ENCODE results near the gene ATPAF1.
"Not testable (repeated sequence)": the region's sequence is repeated elsewhere in the genome, so short reads cannot be mapped to it uniquely, and the experiment has no call there.

The ATPAF1 gene

GRCh38 chr1:46681333-46682034, 13.3 kb upstream of the ATPAF1 start:
- DNase-seq, result peak in 1 of 56 donors; percentile 53

- DNase-seq, result no peak
Measured at GRCh38 chr1:46679789-46680573, 11.8 kb upstream of the ATPAF1 start.

- DNase-seq, result no peak
Measured at GRCh38 chr1:46677339-46677738, 9.2 kb upstream of the ATPAF1 start.

DNA sequence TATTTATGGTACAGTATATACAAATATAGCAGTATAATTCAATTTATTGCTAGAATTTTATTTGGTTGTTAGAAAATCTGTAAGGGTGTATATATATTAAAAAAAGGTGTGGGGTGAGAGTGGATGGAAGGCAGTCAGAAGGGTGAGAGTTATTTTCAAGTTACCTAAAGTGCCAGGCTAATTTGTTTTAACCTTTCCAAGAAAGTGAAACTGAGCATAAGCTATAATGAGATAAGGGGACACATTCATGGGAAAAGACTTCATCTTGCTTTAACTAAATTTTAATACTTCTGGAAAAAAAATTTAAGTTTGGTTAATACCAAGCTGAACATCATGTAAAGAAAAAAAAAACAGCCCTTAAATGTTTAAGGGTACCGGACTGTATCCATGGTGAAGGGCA, 8.4 kb upstream of the ATPAF1 start:
- no peak for DNase-seq

- no peak for DNase-seq
Measured at GRCh38 chr1:46675549-46676314, 7.6 kb upstream of the ATPAF1 start.

DNA sequence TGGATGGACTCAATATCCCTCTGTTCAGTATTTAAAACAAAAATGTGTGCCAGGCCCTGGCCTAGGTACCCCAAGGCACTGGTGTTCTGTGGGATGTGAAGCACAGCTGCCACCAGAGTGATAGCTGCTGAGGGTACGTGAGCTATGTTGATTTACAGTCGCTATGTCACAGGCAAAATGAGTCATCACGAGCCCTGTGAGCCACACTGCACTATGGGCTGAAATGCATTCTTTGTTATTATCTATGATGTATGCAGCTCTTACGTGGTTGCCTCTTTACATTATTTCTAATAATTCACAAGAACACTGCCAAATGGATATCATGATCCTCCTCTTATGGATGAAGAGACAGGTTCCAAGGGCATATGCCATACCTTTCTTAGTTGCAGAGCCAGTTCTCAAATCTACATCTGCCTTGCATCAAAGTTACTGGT, 5.6 kb upstream of the ATPAF1 start:
- DNase-seq, result peak in 1 of 56 donors; percentile 10

- DNase-seq, result no peak
Measured at GRCh38 chr1:46672696-46673095, 4.5 kb upstream of the ATPAF1 start.

- no peak for DNase-seq
Measured at GRCh38 chr1:46671554-46671953, 3.4 kb upstream of the ATPAF1 start, which contains the start of gene TEX38. Gene TEX38 (plus strand): TSS chr1:46671854. CDS start chr1:46671935, 81 bp downstream.

DNA sequence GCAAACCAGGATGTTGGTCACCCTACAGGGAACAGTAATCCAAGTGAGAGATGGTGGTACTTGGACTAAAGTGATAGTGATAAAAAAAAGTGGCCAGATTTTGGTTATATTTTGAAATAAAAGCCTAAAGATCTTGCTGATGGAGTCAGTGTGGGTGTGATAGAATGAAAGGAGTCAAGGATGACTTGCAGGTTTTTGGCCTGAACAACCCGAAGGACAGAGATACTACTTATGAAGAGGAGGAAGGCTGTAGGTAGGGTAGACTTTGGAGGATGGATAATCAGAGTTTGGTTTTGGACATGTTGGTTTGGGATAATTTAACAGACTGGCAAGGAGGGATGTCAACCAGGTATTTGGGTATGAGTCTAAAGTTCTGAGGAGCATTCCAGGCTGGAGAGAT, 2.0 kb upstream of the ATPAF1 start:
- no peak for DNase-seq

DNA sequence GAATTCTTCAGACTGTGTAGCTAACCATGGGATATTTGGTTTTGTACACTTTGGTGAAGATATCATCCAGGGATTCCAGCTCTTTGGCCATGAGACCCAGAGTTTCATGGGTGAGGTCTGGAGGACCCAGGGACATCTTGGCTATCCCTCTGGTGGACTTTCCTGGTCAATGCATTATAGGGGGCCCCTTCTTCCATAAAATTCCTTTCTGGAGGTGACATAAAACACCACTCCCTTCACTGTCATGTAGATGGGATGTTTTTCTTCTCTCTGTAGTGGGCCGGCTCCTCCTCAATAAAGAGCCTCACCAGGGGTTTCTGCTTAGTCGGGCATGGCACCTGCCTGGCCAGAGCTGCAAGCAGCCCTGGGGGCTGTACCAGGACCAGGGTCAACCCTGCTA, 2.2 kb downstream of the ATPAF1 start:
- no peak for DNase-seq

GRCh38 chr1:46662919-46663318, 5.2 kb downstream of the ATPAF1 start:
- DNase-seq, result not testable (repeated sequence)

GRCh38 chr1:46660116-46660515, 8.0 kb downstream of the ATPAF1 start:
- DNase-seq, result not testable (repeated sequence)

GRCh38 chr1:46659307-46659870, 8.8 kb downstream of the ATPAF1 start:
- DNase-seq, result no peak

- DNase-seq, result no peak
Measured at GRCh38 chr1:46657775-46658174, 10.4 kb downstream of the ATPAF1 start.

DNA sequence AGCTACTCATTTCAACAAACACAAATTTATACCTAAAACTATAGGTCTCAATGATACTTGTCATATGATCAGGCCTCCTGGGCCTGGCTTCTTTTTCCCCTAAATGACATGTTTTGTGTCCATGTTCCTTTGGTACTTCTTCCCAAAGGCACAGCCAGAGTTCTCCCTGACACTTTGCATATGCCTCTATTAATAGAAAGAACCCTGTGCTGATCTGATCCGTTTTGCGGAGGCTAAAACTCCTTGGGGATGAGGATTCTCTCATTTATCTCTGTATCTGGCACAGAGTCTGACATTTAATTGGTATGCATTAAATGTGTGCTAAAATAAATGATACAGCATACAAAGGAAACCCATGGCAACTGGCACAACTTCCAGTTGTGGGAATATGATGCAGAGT, 11.5 kb downstream of the ATPAF1 start:
- DNase-seq, result peak in 2 of 56 donors; percentile 4 to 5

DNA sequence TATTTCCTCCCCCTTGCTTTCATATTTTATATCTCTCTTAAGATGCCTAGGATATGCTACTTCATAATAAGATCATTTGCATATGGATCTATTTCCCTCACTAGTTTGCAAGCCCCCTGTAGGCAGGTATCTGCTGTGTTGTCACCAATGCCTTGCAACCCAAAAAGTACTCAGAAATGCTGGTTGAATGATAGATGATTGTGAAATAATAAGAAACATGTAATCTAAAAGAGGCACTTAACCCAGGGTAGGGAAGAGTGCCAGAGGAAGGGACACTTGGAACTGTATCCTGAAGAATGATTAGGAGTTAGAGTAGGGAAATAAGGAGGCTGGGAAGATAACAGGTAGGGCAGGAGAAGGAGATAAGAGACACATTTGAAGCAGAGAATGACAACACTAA, 12.3 kb downstream of the ATPAF1 start:
- no peak for DNase-seq

GRCh38 chr1:46654698-46655097, 13.5 kb downstream of the ATPAF1 start:
- DNase-seq, result not testable (repeated sequence)

- DNase-seq, result no peak
Measured at GRCh38 chr1:46654012-46654411, 14.2 kb downstream of the ATPAF1 start.

DNA sequence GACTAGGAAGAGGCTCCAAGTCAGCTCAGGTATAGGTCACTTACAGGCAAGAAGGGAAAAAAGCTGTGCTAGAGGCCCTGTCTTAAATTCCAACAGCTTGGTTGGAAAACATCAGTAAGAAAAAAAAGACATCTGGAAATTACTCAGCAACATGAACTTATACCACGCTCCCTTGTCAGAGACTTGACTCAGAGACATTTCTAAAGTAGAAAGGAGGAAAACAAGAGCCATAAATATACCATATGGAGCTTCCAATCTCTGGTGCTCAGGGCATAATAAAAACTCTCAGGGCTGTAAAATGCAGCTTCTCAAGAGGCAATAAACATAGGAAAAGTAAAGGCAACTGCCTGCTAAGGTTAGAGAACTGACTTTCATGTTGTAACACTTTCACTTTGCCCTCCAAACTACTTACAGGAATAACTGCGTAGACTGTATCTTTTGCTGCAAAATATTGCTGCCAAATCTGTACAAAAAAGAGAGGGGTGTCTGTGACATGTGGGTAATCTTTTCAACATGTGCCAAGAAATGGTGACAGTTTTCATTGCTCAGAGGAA, 14.7 kb downstream of the ATPAF1 start:
- DNase-seq, result peak in 1 of 56 donors; percentile 3

GRCh38 chr1:46652321-46653100, 15.7 kb downstream of the ATPAF1 start:
- DNase-seq, result no peak

All from nucleus accumbens (tissue), 56 donors.